ENCODE data around the gene HSP90AA1. TPM values are rescaled to one million over a fixed set of nuclear protein-coding genes. Genes with fewer than 3 reads are reported as not detected.

The HSP90AA1 gene
- total RNA-seq, 1 experiment from 2014 or later: 842 TPM

DNA sequence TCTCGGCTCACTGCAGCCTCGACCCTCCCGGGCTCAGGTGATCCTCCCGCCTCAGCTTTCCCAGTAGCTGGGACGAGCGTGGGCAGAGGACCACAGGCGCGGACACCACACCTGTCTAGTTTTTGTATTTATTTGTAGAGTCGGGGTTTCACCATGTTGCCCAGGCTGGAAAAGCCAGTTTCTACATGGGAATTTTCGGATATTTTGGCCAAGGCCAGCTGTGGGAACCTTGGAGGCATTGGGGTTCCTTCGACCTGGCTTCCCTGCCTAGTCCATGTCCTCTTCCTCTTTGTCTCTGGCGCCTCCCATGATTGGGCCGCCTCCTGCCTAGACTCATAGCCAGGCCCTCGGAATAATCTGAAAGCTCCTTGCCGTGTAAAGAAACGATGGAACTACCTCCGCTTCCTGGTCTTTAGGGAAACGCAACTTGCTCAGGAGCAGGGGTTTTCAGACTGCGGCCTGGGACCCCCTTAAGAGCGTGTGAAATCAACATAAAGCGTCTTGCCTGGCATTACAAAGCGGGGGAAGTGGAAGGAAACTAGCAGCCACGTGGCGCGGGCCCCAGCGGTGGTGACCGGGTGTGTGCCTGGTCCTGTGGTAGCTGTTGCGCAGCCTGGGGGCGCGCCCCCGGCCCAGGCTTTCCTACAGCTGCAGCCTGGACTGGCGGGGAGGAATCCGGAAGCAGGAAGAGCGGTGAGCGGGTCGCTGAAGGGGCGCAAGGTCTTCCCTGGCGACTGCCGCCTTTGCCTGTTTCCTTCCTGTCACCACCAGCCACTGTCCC is 1.4 kb upstream of the HSP90AA1 start:
- TF ChIP-seq CREM (CRISPR knock-in tag; IDR thresholded peaks at IDR 0.05) (no peak), E2F5 (CRISPR knock-in tag; IDR thresholded peaks at IDR 0.05) (no peak), NR3C1 (CRISPR knock-in tag; conservative IDR thresholded peaks at IDR 0.05; ENCODE audit: low read depth) (no peak), TEAD1 (CRISPR knock-in tag; IDR thresholded peaks at IDR 0.05) (no peak), NFE2L1 (CRISPR knock-in tag; IDR thresholded peaks at IDR 0.05) (no peak), USF2 (CRISPR knock-in tag; IDR thresholded peaks at IDR 0.05) (peak; percentile 41; the same call in 1 of the 2 replicates), NR2C2 (CRISPR knock-in tag; IDR thresholded peaks at IDR 0.05) (no peak), ZNF219 (CRISPR knock-in tag; IDR thresholded peaks at IDR 0.05; ENCODE audit: borderline replicate concordance) (no peak), USF1 (CRISPR knock-in tag; IDR thresholded peaks at IDR 0.05) (peak; percentile 32; the same call in 1 of the 2 replicates), SMAD4 (CRISPR knock-in tag; IDR thresholded peaks at IDR 0.05) (no peak), MAX (CRISPR knock-in tag; IDR thresholded peaks at IDR 0.05) (peak; percentile 90), ATF3 (CRISPR knock-in tag; conservative IDR thresholded peaks at IDR 0.05) (no peak), GABPB1 (CRISPR knock-in tag; IDR thresholded peaks at IDR 0.05) (no peak)
- TF ChIP-seq, protein P1, sequence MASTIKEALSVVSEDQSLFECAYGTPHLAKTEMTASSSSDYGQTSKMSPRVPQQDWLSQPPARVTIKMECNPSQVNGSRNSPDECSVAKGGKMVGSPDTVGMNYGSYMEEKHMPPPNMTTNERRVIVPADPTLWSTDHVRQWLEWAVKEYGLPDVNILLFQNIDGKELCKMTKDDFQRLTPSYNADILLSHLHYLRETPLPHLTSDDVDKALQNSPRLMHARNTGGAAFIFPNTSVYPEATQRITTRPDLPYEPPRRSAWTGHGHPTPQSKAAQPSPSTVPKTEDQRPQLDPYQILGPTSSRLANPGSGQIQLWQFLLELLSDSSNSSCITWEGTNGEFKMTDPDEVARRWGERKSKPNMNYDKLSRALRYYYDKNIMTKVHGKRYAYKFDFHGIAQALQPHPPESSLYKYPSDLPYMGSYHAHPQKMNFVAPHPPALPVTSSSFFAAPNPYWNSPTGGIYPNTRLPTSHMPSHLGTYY (CRISPR knock-in tag; IDR thresholded peaks at IDR 0.05): no peak
- TF ChIP-seq, protein P2, sequence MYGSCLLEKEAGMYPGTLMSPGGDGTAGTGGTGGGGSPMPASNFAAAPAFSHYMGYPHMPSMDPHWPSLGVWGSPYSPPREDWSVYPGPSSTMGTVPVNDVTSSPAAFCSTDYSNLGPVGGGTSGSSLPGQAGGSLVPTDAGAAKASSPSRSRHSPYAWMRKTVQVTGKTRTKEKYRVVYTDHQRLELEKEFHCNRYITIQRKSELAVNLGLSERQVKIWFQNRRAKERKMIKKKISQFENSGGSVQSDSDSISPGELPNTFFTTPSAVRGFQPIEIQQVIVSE (CRISPR knock-in tag; IDR thresholded peaks at IDR 0.05; ENCODE audit: borderline replicate concordance): no peak
- TF ChIP-seq, protein P3, sequence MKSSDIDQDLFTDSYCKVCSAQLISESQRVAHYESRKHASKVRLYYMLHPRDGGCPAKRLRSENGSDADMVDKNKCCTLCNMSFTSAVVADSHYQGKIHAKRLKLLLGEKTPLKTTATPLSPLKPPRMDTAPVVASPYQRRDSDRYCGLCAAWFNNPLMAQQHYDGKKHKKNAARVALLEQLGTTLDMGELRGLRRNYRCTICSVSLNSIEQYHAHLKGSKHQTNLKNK (CRISPR knock-in tag; IDR thresholded peaks at IDR 0.05): no peak
- H3K27me3 Mint-ChIP-seq (ENCODE audit: low read depth): no peaks in the 10 kb centered on the region

GRCh38 chr14:102087762-102088011 is 843 bp upstream of the HSP90AA1 start:
- H3K9me3 Mint-ChIP-seq: no peaks in the 10 kb centered on the region
- H3K4me3 Mint-ChIP-seq: peak overlapping the region; percentile 70
- ATAC-seq: no peak
- no peak for DNase-seq (ENCODE audit: low spot score)
- H3K27ac Mint-ChIP-seq: peak overlapping the region; percentile 96; the same call in 1 of the 2 replicates
- peaks cover 36% of the 10 kb centered on the region for H3K36me3 Mint-ChIP-seq
- H3K4me1 Mint-ChIP-seq: peaks cover 53% of the 10 kb centered on the region
- CTCF ChIA-PET: interaction anchor here (0.6 to 3.2 kb wide), 4 partner anchors 10 to 226 kb away, joined by 4 to 19 read pairs (median 12); no protein-coding TSS in a partner anchor
- no peaks in the 10 kb centered on the region for H3K27me3 Mint-ChIP-seq (ENCODE audit: low read depth)
- POLR2A ChIA-PET: interaction anchor here (0.7 to 1.4 kb wide), 5 partner anchors 34 to 122 kb away, joined by 3 to 11 read pairs (median 3); no protein-coding TSS in a partner anchor
- TF ChIP-seq MYBL2 (CRISPR knock-in tag; IDR thresholded peaks at IDR 0.05) (no peak), OVOL2 (CRISPR knock-in tag; IDR thresholded peaks at IDR 0.05; ENCODE audit: borderline replicate concordance) (no peak), E2F1 (CRISPR knock-in tag; IDR thresholded peaks at IDR 0.05) (no peak), TCF7 (CRISPR knock-in tag; IDR thresholded peaks at IDR 0.05; ENCODE audit: low read depth) (no peak), NFE2L1 (CRISPR knock-in tag; IDR thresholded peaks at IDR 0.05) (no peak), GTF2I (CRISPR knock-in tag; conservative IDR thresholded peaks at IDR 0.05) (no peak), FOXP4 (CRISPR knock-in tag; IDR thresholded peaks at IDR 0.05) (no peak), PRRX2 (CRISPR knock-in tag; IDR thresholded peaks at IDR 0.05) (no peak), E2F4 (CRISPR knock-in tag; IDR thresholded peaks at IDR 0.05; ENCODE audit: borderline replicate concordance, low read depth) (no peak)

More for the DNA sequence above, 1.4 kb upstream of the HSP90AA1 start:
- no peaks in the 10 kb centered on the region for H3K9me3 Mint-ChIP-seq
- H3K4me3 Mint-ChIP-seq: peak overlapping the region; percentile 70
- ChIA-PET CTCF (interaction anchor here (0.5 to 3.2 kb wide), 7 partner anchors 9 to 226 kb away, joined by 3 to 19 read pairs (median 6); partner anchors contain the start of gene MOK), POLR2A (interaction anchor here (0.5 to 1.4 kb wide), 7 partner anchors 10 to 445 kb away, joined by 3 to 9 read pairs (median 3); no protein-coding TSS in a partner anchor)
- peak overlapping the region; percentile 96 for H3K27ac Mint-ChIP-seq
- H3K36me3 Mint-ChIP-seq: peaks cover 31% of the 10 kb centered on the region
- H3K4me1 Mint-ChIP-seq: peaks cover 48% of the 10 kb centered on the region
- DNase-seq (ENCODE audit: low spot score) (peak; percentile 72), ATAC-seq (peak; percentile 40)
